ENCODE data around the gene GHRH. TPM values are rescaled to one million over a fixed set of nuclear protein-coding genes. Genes with fewer than 3 reads are reported as not detected.

GHRH gene
- total RNA-seq, 1 experiment from 2014 or later = not detected

GRCh38 chr20:37305839-37306238 lies 44.2 kb upstream of the GHRH start:
- ChIA-PET POLR2A (no interaction called here), CTCF (no interaction called here)
- no peak overlapping the region for H3K4me2 ChIP-seq (ENCODE audit: low read length)

GRCh38 chr20:37305079-37305478 lies 43.5 kb upstream of the GHRH start:
- BruUV-seq (replicated peaks) = no TSS peak
- TF ChIP-seq TCF7L2 (IDR thresholded peaks at IDR 0.05; ENCODE audit: borderline replicate concordance, extremely low read depth, insufficient read depth, insufficient read length) = no peak
- Histone ChIP-seq H3K36me3 (ENCODE audit: control insufficient read depth in 1 of 2, insufficient read depth in 2 of 2, low read length in 2 of 2) (peaks cover 19 to 46% of the 10 kb centered on the region in 2 experiments), H3K79me2 (ENCODE audit: insufficient read depth, low read length) (peaks cover 58% of the 10 kb centered on the region), H3K4me2 (ENCODE audit: low read length) (no peak overlapping the region), H2AFZ (ENCODE audit: low read depth, low read length, poor library complexity, severe bottlenecking) (no peak overlapping the region), H3K27ac (ENCODE audit: low read depth, low read length) (no peak overlapping the region), H3K4me3 (replicated peaks in 1 of 2; ENCODE audit: low read depth in 1 of 2, low read length in 2 of 2) (no peak overlapping the region), H4K20me1 (ENCODE audit: insufficient read depth) (no peaks in the 10 kb centered on the region), H3K27me3 (ENCODE audit: insufficient read depth, low read length) (no peaks in the 10 kb centered on the region), H3K9ac (ENCODE audit: low read length) (no peak overlapping the region), H3K9me2 (ENCODE audit: insufficient read depth) (no peaks in the 10 kb centered on the region), H3K9me3 (ENCODE audit: control insufficient read depth in 1 of 2, insufficient read depth in 1 of 2, low read depth in 1 of 2, low read length in 2 of 2) (no peaks in the 10 kb centered on the region), H3K4me1 (ENCODE audit: control insufficient read depth in 1 of 2, insufficient read depth in 2 of 2, low read length in 2 of 2) (no peaks in the 10 kb centered on the region)
- ChIA-PET RAD21 (ENCODE audit: low non-redundant PET in 1 of 2, low total read pairs in 2 of 2, uncharacterized antibody in 2 of 2, unreplicated experiment in 2 of 2) (no interaction called here), POLR2A (no interaction called here), CTCF (no interaction called here)
- DNase-seq (ENCODE audit: low read depth, low spot score) (no peak), ATAC-seq (no peak)
- intact Hi-C loops (cut with micrococcal nuclease) = no loop called here

More at GRCh38 chr20:37305839-37306238, 44.2 kb upstream of the GHRH start:
- no peaks in the 10 kb centered on the region for H4K20me1 ChIP-seq (ENCODE audit: insufficient read depth)
- no peak for TF ChIP-seq ZFX (IDR thresholded peaks at IDR 0.05)
- intact Hi-C loops (cut with micrococcal nuclease) = no loop called here
- H3K79me2 ChIP-seq (ENCODE audit: insufficient read depth, low read length) = peaks cover 57% of the 10 kb centered on the region
- RAD21 ChIA-PET (ENCODE audit: low non-redundant PET in 1 of 2, low total read pairs in 2 of 2, uncharacterized antibody in 2 of 2, unreplicated experiment in 2 of 2) = no interaction called here
- no peak overlapping the region for H3K4me3 ChIP-seq (replicated peaks in 1 of 2; ENCODE audit: low read depth in 1 of 2, low read length in 2 of 2)
- peaks cover 19 to 41% of the 10 kb centered on the region in 2 experiments for H3K36me3 ChIP-seq (ENCODE audit: control insufficient read depth in 1 of 2, insufficient read depth in 2 of 2, low read length in 2 of 2)
- no peaks in the 10 kb centered on the region for H3K9me2 ChIP-seq (ENCODE audit: insufficient read depth)
- no peak for ATAC-seq
- no peak overlapping the region for H3K27ac ChIP-seq (ENCODE audit: low read depth, low read length)
- no peak for DNase-seq (ENCODE audit: low read depth, low spot score)
- no peaks in the 10 kb centered on the region for H3K4me1 ChIP-seq (ENCODE audit: control insufficient read depth in 1 of 2, insufficient read depth in 2 of 2, low read length in 2 of 2)
- no TSS peak for BruUV-seq (replicated peaks)
- H3K27me3 ChIP-seq (ENCODE audit: insufficient read depth, low read length) = no peaks in the 10 kb centered on the region
- H2AFZ ChIP-seq (ENCODE audit: low read depth, low read length, poor library complexity, severe bottlenecking) = no peak overlapping the region
- no peak overlapping the region for H3K9ac ChIP-seq (ENCODE audit: low read length)
- no peaks in the 10 kb centered on the region for H3K9me3 ChIP-seq (ENCODE audit: control insufficient read depth in 1 of 2, insufficient read depth in 1 of 2, low read depth in 1 of 2, low read length in 2 of 2)

- peaks cover 59% of the 10 kb centered on the region for H3K79me2 ChIP-seq (ENCODE audit: insufficient read depth, low read length)
- POLR2A ChIA-PET = no interaction called here
- ATAC-seq = no peak
- H4K20me1 ChIP-seq (ENCODE audit: insufficient read depth) = no peaks in the 10 kb centered on the region
- no peaks in the 10 kb centered on the region for H3K4me1 ChIP-seq (ENCODE audit: control insufficient read depth in 1 of 2, insufficient read depth in 2 of 2, low read length in 2 of 2)
- peaks cover 19 to 41% of the 10 kb centered on the region in 2 experiments; a peak in 3 of 4 replicates for H3K36me3 ChIP-seq (ENCODE audit: control insufficient read depth in 1 of 2, insufficient read depth in 2 of 2, low read length in 2 of 2)
- no peaks in the 10 kb centered on the region for H3K9me2 ChIP-seq (ENCODE audit: insufficient read depth)
- intact Hi-C loops (cut with micrococcal nuclease) = no loop called here
- no peak for DNase-seq (ENCODE audit: low read depth, low spot score)
- H3K9ac ChIP-seq (ENCODE audit: low read length) = no peak overlapping the region
- no peak overlapping the region for H3K4me2 ChIP-seq (ENCODE audit: low read length)
- RAD21 ChIA-PET (ENCODE audit: low non-redundant PET in 1 of 2, low total read pairs in 2 of 2, uncharacterized antibody in 2 of 2, unreplicated experiment in 2 of 2) = no interaction called here
- no peak overlapping the region for H3K4me3 ChIP-seq (replicated peaks in 1 of 2; ENCODE audit: low read depth in 1 of 2, low read length in 2 of 2)
- no peak overlapping the region for H3K27ac ChIP-seq (ENCODE audit: low read depth, low read length)
- no peaks in the 10 kb centered on the region for H3K9me3 ChIP-seq (ENCODE audit: control insufficient read depth in 1 of 2, insufficient read depth in 1 of 2, low read depth in 1 of 2, low read length in 2 of 2)
- no TSS peak for BruUV-seq (replicated peaks)
- H3K27me3 ChIP-seq (ENCODE audit: insufficient read depth, low read length) = no peaks in the 10 kb centered on the region
- H2AFZ ChIP-seq (ENCODE audit: low read depth, low read length, poor library complexity, severe bottlenecking) = no peak overlapping the region
- TF ChIP-seq ZFX (IDR thresholded peaks at IDR 0.05) (no peak), POLR2AphosphoS5 (IDR thresholded peaks at IDR 0.05; ENCODE audit: low read depth, low read length) (no peak), TCF7L2 (IDR thresholded peaks at IDR 0.05; ENCODE audit: borderline replicate concordance, extremely low read depth, insufficient read depth, insufficient read length) (no peak), ZNF274 (IDR thresholded peaks at IDR 0.05; ENCODE audit: low read depth, low read length) (no peak), CEBPB (IDR thresholded peaks at IDR 0.05; ENCODE audit: low read depth) (no peak)
- CTCF ChIA-PET = no interaction called here
Measured at GRCh38 chr20:37303637-37304036, 42.0 kb upstream of the GHRH start.

Data from HCT116 (cell line).